Measurements from ENCODE around the gene ATP5PB.
A peak's percentile ranks its signal among the peaks of the same experiment; 100 is the strongest.

ATP5PB gene

DNA sequence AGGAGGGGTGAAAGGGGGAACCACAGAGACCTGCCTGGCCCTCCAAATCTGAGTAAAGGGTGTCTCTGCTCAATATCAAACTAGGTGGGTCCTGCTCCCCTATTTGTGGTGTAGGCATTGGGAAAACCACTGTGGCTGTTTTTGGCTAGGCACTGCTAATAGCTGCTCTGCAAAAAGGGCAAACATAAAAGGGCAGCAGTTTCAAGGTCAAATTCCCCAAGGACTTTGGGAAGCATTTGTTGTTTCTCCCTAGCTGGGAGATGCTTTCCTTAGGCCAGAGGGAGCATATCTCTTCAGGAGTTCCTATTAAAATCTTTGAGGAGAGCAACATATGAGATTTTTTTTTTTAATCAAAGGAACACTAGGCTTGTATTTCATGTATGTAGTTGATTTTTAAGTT lies 26.9 kb downstream of the ATP5PB start:
- no peak for ATAC-seq
- no peak for DNase-seq

DNA sequence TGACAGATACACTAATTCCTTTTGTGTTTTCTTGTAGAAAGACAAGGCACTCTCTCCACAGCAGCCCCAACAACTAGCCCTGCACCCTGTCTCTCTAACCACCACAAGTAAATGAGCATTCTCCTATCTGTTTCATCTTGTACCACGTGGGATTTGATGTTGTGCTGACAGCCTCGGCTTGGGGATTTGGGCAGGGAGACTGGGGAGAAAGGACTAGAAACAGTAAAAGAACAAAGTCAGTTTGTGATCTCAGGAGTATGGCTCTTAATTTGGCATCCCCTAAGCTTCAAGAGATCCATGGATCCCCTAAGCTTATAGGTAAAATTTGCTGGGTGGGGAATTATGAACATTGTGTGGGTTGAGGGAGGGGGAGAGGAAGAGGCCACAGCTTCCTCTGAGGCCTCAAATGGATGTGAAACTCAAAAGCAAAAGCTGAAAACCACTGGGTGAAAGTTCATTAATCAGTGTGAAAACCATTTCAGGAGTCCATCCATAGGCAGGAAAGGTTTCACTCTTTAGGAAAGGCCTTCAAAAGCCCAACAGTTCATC lies 27.6 kb downstream of the ATP5PB start:
- DNase-seq = peak; percentile 30

DNA sequence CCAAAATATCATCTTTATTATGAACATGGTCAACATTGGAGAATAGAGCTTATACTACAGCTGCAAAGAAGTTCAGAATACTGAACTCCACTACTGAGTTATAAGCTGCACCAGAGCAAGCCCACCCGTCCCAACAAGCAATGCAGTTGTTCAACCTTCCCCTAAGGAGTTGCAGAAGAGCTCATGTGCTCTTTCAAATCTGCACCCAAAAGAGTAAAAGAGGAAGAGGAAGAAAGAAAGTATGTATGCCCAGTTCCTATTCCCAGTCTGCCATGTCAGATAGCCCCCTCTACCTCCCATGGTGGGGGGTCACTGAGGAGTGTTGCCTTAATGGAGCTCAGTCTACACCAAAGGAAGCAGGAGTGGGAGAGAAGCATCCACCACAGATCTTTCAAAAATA lies 31.4 kb downstream of the ATP5PB start:
- no peak for DNase-seq
- no peak for ATAC-seq

More for the DNA sequence above, 27.6 kb downstream of the ATP5PB start:
- peak; percentile 65 for ATAC-seq

DNA sequence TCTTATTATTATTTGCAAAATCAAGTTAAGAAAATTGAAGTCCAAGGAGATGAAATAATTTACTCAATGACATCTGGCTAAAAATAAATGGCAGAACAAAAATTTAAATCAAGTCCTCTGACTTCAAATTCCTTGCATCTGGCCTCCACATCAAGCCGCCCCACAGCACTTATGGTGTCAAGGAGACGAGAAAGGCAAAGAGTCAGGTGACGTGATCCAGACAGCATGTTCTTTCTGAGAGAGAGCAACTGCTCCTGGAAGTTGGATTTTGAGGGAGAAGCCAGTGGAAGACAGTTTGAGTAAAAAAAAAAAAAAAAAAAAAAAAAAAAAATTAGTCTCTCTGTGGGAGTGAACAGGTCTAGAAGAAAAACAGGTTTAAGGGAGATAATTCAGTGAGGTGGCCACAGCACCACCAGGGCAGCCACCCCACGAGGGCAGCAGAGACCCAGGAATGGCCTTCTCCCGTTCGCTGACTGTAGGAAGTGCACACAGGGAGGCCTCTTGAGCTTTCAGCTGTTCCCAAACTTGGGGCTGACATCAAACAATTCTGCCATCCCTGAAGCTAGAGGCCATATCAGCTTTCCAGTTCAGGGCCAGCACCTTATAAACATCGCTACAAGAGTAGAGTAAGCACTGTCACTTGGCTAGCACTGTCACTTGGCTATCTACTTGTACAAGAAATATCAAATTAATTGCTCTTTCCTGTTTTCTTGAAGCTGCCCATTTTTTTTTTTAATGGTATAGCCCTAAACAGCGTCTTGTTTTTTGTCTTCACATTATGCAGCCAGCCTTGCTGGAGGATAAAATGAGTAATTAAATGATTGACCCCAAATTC lies 32.3 kb downstream of the ATP5PB start:
- DNase-seq (peak; percentile 72), ATAC-seq (peak; percentile 74)

DNA sequence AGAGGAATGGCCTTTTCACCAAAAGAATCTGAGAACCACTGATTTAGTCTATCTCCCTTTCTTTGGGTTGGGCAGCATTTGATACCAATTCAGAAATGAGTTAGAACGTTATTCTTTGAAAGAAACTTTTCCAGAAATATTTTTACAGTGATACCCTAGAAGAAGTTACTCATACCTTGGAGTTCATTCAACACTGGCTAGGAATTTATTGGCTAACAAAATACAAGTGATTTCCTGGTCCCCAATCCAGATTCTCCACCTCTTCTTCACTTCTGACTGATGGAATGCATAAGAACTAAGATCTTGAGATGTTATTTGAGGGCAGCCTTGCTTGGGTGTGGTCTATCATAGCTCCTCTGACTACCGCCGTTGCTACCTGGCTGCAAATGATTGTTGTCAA lies 33.9 kb downstream of the ATP5PB start:
- DNase-seq (no peak), ATAC-seq (no peak)

DNA sequence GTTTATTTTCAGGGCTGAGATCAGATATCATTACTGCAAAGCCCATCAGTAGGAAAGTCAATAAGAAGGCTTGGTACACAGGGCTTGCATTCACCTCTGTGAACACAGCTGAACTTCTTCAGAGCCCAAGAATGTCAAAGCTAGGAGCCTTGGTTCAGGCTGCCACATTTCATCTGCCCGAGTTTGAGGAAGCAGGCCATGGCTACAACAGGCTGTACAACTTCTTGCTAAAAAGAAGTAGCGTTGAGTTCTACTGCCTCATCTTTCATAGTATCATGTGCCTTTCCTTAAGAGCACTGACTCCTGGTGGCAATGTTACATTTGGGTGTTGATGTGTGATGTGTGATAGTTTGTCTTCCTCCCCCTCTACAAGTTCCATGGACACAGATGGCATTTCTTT lies 34.6 kb downstream of the ATP5PB start:
- ATAC-seq = no peak
- DNase-seq = no peak

DNA sequence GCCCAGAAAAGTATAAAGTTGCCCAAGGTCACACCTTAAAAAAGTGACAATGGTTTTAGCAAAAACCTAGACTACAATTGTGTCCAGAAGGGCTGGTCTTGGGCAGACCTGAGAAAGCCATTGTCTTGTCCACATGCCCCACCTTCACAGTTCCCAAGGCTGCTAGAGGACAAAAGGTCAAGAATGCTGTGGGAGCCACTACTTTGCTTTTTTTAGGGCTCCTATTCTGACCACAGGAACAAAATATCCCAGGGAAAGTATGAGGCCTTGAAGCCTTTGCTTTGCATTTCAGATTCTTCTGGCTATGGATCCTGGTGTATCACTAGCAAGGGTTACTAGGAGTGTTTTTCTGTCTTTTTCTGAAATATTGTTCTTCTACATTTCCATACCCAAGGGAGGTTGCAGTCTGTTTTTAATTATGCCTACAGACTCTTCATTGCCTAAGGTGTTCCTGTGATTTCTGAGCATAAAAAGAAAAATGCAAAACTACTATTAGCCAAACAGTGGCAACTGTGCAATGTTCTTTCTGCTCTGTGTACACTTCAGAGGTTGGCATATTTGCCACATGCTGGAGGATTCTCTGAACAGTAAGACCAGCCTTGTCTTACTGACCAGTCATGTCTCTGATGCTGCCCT lies 35.2 kb downstream of the ATP5PB start:
- ATAC-seq (no peak), DNase-seq (no peak)

DNA sequence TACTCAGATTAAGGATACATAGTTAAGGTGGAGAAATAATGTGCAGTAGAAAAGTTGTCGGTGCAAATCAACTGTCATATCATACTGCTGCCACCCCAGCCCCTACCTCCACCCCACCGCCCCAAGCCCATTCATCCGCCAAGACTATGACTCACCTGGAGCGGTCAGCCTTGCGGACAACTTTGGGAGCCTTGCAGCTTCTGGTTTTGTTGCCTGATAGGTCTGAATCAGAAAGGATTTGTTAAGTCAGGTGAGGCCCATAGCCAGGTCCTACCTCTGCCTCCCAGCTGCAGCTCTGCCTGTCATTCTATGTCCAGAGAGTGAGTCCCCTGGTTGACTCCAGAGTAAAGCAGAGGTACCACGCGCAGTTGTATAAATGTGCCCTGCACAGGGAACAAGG lies 37.2 kb downstream of the ATP5PB start:
- no peak for ATAC-seq
- no peak for DNase-seq

DNA sequence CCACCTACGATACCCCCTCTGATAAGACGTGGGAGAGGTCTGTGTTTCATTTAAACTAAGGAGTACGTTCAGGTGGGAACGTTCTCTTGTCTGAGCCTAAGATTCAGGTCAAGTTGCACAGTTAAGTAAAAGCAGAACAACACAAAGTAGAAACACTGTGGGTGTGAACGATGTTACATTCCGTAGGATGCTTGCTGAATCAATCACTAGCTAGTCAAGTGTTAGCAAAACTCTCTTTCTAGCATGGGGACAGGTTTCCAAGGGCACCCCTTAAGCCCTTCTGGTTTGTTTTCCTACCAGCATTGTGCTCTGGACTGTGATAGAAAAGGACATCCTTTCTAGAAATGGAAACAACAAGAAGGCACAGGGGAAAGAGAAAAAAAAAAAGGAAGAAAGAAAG lies 37.9 kb downstream of the ATP5PB start:
- no peak for ATAC-seq
- DNase-seq = no peak

DNA sequence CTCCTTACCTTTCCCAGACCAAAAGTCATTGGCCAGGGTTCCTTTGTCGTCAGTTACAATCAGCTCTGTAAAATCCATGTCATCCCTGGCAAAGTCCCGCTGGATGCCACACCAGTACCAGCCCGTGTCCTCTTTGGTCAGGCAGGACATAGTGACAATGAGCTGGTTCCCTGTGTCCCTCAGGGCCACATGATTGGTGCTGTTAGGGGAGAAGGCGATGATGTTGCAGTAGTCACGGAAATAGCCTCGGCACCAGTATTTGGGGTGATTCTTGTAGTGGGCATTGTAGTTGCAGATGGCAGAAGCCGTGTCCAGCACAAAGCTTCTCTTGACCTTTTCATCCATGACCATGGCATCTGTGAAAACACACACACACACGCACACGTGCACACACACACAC lies 39.4 kb downstream of the ATP5PB start:
- DNase-seq = no peak
- ATAC-seq = no peak

DNA sequence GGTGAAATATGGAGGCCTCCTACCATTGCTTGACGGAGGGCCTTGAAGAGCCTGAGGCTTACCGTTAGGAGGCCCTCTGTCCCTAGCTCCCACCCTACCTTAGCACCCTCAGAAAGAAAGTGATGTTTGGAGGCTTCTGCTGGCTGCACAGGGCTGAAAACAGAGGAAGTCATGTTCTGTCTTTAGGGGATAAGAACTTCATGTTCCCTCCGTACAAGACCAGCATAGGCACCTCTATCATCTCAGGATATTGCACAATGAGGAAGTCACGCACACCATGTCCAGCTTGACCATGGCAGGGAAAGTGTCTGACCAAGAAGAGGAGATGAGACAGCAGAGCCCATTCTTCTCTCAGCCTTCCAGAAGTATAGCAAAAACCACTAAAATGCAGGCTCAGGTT lies 40.3 kb downstream of the ATP5PB start:
- ATAC-seq = no peak
- DNase-seq = no peak

DNA sequence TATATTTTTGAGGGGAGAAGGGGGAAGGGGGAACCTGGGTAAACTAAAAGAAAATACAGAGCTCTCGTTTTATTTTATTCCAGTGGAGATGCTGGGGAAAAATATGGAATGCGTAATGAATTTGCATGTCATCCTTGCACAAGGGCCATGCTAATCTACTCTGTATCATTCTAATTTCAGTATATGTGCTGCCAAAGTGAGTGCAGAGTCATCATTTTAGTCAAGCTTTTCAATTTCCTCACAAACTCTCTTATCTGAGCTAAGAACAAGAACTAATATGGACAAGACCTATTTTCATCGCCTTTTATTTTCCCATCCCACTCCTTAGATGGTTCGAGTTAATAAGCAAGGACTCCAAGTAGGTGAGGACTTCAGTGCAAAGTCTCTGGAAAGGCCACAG lies 41.0 kb downstream of the ATP5PB start:
- no peak for DNase-seq
- ATAC-seq = no peak

DNA sequence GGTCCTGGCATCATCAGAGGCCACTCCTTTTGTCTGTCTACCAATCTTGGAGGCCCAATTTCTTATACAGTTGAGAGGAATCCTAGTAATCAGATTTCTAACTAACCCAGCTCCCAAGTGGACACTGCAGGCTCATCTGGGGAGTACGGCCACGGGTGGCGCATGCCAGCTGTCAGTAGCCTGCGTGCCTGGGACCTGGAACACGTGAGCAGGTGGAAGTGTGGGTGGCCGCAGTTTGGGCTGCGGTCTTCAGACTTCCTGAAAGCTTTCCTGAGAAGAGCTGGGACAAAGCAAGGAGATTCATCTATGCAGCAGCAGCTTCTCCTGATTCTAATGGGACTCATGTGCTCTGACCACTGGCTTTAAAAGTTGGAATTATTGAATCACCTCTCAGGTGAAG lies 41.8 kb downstream of the ATP5PB start:
- no peak for ATAC-seq
- DNase-seq = no peak

DNA sequence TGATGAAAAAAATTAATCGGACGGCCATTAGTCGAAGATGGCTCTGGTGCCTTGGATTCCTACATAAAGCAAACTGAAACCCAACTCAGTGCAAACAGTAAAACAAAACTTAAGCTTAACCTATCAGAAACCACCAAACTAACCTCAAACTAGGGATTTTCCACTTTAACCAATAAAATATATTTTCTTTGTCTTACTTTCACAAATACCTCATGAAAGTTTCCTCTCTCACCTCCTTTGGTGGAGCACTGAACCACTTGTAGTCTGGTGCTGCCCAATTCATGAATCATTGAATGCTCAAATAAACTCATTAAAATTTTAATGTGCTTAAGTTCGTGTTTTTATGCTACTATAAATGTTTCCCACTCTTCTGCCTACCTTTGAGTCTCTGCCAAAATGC lies 47.1 kb downstream of the ATP5PB start:
- peak; percentile 71 for ATAC-seq

DNA sequence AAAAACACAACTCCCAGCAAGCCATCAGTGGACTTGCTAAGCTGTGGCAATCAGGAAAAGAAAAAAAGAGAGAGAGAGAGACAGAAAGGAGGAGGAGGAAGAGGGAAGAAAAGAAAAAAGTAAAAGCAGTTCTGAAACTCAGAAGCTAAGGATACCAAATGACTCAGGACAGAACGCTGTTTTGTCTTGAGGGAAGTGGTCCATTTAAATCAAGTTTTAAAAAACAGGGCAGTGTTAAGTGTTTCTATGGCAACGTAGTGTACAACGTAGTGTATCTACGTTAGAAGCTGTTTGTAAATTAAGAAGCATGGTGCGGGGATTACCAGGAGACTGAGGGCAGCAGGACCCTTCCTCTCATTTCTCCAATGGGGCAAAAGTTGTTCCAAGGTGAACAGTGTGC lies 48.3 kb downstream of the ATP5PB start:
- DNase-seq (no peak), ATAC-seq (peak; percentile 28)

More for the DNA sequence above, 47.1 kb downstream of the ATP5PB start:
- DNase-seq = no peak

DNA sequence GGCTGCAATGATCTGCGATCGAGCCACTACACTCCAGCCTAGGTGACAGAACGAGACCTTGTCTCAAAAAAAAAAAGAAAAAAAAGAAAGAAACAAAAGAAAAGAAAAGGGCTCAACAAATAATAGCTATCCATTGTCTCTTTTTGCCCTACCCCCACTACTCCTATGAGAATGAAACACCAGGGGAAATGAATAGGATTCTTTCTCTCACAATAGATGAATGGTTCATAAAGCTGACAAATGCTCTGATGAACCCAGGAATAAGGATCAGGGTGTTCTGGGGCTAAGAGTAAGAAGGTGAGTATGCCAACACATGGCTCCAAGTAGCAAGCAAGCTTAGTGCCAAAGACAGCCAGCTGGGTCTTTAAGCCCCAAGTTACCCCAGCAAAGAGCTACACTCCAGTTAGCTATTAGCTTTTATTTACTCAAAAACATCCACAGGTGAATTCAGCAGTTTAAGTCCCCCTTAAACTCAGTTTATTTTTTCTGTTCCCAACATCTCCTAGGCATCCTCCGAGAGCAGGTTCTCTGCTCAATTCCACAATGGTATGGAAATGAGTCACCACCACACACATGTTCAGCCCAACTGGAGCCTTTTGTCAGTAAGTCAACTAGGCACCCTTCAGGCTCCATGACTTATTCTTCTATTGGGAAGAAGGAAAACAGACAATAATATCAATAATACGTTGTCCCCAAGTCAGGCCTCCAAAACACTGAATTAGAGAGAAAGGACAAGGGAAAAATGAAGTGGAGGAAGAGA lies 49.9 kb downstream of the ATP5PB start:
- no peak for ATAC-seq

DNA sequence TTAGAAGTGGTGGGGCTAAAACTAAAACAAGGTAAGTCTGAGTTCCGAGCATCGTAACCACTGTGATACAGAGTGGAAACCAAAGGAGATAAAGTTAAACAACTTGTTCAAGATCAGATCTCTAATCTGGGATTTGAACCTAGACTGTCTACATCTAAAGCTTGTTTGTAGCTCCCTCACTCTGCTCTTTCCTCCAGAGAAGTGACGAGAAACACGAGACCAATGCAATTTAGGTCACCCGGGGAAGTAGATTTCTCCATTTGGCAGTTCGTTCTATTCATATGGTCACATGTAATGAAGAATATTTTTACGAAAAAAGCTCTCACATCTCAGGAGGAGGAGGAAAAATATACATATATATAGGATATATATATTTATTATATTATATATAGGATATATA lies 52.4 kb downstream of the ATP5PB start:
- DNase-seq (no peak), ATAC-seq (no peak)

More for the DNA sequence above, 49.9 kb downstream of the ATP5PB start:
- DNase-seq = no peak

DNA sequence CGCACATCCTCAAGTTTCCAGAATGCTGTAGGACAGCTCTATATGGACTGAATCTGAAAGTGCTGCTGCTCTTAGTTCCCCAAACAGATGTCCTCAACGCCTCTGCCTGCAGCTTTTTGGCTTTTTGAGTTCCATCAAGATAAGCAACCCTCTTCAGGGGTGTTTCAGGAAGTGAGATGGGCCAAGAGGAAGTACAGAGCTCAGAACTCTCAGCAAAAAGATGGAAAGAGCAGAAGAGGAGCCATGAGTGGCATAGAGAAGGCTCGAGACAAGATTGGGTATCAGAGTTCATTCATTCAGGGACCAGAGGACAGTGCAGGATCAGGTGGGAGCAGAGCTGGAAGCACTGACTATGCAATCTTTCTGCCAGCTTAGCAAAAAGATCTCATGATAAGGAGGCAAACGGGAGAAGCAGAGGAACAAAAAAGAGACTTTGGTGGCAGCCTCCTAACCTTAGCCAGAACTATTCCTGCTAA lies 54.4 kb downstream of the ATP5PB start, which contains the start of the genes ADORA3 and TMIGD3:
Gene ADORA3, minus strand, starts transcription at position 49 of the 476 bp plus-strand sequence. CDS start 279 bp downstream, outside the sequence.
Gene TMIGD3, minus strand, starts transcription at position 49 of the 476 bp plus-strand sequence. CDS start 279 bp downstream, outside the sequence.
- ATAC-seq (no peak), DNase-seq (no peak)

DNA sequence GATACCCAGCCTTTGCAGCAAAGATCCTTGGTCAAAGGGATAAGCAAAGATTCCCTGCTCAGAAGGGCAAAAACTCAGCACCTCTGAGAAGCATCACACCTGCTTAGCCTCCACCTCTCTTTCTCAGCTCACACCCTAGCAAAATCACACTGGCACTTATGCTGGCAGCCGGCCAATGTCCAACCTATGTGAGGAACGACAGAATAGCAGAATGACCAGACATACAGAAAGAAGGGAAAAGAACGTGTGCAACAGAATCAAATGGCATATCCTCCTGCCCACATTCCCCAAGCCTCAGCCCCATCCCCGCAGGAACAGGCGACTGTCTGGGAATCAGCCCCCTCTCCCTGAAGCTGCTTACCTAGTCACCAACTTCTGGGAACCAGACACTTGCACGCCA lies 54.8 kb downstream of the ATP5PB start:
- DNase-seq (no peak), ATAC-seq (no peak)

DNA sequence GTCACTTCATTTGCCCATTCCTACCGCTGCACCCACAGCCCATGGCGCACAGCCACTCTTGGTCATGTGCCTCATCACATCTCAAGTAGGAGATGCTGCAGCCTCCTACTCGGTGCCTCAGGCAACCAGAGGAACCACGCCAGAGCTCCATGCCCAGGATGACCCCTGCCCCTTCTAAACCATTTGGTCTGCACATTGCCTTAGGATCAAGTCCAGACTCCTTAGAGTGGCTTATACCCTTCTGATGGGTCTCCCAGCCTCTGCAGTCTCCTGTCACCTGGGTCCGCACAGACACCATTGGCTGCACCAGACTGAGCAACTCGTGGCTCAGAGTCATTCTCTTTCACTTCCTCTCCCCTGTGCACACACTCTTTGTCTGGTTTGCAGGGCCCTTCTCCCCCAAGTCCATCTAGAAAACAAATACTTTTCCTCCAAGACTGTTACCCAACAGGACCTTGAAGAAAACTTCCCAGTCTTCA lies 56.4 kb downstream of the ATP5PB start:
- ATAC-seq = peak; percentile 16
- peak; percentile 35 for DNase-seq

DNA sequence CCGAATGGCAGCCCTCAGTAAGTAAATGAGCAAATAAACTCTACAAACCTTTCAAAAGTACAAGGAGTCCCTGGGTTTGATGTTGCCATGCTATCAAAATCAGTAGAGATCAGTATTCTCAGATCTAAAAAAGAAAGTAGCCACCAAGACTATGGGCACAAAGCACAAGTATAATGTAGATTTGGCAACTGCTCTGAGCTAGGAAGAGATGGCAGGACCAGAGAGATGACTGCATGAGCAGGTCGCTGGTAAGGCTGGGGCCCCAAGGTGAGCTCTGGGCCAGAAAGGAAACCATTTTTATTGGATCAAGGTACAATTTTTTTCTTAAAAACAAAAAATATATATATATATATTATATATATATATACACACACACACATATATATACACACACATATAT lies 57.3 kb downstream of the ATP5PB start:
- DNase-seq (no peak), ATAC-seq (no peak)

Data from stimulated activated naive CD8-positive, alpha-beta T cell treated with anti-CD3 and anti-CD28 coated beads, Interleukin-15, Interleukin-2, amounts not matched to agents 100 U/mL and 50 U/mL, for 24 hours (primary cell).